Ishikawa (cell line): Measurements from ENCODE around the gene NPTX2.

Experiments used
- CEBPB ChIP-seq: IDR thresholded peaks from 2 replicates; pipeline ENCODE4 v1.6.1; 2012
- CREB1 ChIP-seq: IDR thresholded peaks from 2 replicates; pipeline ENCODE4 v1.6.1; 2012; ENCODE audit warnings: low read depth
- EGR1 ChIP-seq: IDR thresholded peaks from 2 replicates; pipeline ENCODE4 v1.6.1; 2012
- EP300 ChIP-seq: IDR thresholded peaks from 2 replicates; pipeline ENCODE4 v1.6.1; 2012; ENCODE audit warnings: borderline replicate concordance
- FOXM1 ChIP-seq: IDR thresholded peaks from 2 replicates; pipeline ENCODE4 v1.6.1; 2012; ENCODE audit warnings: low read depth, borderline replicate concordance
- NFIC ChIP-seq: IDR thresholded peaks from 2 replicates; pipeline ENCODE4 v1.6.1; 2012
- RAD21 ChIP-seq: IDR thresholded peaks from 2 replicates; pipeline ENCODE4 v1.6.1; 2012; ENCODE audit warnings: low read depth
- TAF1 ChIP-seq: IDR thresholded peaks from 2 replicates; pipeline ENCODE4 v1.6.1; 2012; ENCODE audit warnings: low read depth, mild to moderate bottlenecking
- TCF12 ChIP-seq: IDR thresholded peaks from 2 replicates; pipeline ENCODE4 v1.6.1; 2012; ENCODE audit warnings: low read depth
- TEAD4 ChIP-seq: IDR thresholded peaks from 2 replicates; pipeline ENCODE4 v1.6.1; 2012
- YY1 ChIP-seq: IDR thresholded peaks from 2 replicates; pipeline ENCODE4 v1.6.1; 2012; ENCODE audit warnings: low read depth
- ZBTB7A ChIP-seq: IDR thresholded peaks from 2 replicates; pipeline ENCODE4 v1.6.1; 2012; ENCODE audit warnings: low read depth
- TF ChIP-seq, protein P1 (sequence below): IDR thresholded peaks from 2 replicates; pipeline ENCODE4 v1.6.1; 2012
- TF ChIP-seq, protein P2 (sequence below): IDR thresholded peaks from 2 replicates; pipeline ENCODE4 v1.6.1; 2012
- TF ChIP-seq, protein P3 (sequence below): IDR thresholded peaks from 2 replicates; pipeline ENCODE4 v1.6.1; 2012; ENCODE audit warnings: low read depth, mild to moderate bottlenecking

The NPTX2 gene

DNA sequence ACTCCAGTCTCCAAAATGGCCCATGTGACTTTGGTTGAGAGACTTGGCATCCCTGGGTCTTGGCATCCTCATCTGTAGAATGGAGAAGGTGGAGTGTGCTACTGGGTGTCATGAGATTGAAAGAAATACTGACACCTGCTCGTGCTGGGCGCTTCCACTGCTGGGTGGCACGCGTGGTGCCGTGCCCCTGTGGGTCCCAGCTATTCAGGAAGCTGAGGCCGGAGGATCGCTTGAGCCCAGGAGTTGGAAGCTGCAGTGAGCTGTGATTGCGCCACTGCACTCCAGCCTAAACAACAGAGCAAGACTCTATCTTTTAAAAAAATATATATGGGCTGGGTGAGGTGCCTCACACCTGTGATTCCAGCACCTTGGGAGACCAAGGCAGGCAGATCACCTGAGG is 53.1 kb downstream of the NPTX2 start:
- TF ChIP-seq, protein P1, sequence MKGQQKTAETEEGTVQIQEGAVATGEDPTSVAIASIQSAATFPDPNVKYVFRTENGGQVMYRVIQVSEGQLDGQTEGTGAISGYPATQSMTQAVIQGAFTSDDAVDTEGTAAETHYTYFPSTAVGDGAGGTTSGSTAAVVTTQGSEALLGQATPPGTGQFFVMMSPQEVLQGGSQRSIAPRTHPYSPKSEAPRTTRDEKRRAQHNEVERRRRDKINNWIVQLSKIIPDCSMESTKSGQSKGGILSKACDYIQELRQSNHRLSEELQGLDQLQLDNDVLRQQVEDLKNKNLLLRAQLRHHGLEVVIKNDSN, result no peak
- TF ChIP-seq CEBPB (no peak), FOXM1 (no peak), TEAD4 (no peak), TAF1 (no peak), RAD21 (no peak), TCF12 (no peak)
- TF ChIP-seq, protein P2, sequence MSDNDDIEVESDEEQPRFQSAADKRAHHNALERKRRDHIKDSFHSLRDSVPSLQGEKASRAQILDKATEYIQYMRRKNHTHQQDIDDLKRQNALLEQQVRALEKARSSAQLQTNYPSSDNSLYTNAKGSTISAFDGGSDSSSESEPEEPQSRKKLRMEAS, result no peak
- TF ChIP-seq, protein P3, sequence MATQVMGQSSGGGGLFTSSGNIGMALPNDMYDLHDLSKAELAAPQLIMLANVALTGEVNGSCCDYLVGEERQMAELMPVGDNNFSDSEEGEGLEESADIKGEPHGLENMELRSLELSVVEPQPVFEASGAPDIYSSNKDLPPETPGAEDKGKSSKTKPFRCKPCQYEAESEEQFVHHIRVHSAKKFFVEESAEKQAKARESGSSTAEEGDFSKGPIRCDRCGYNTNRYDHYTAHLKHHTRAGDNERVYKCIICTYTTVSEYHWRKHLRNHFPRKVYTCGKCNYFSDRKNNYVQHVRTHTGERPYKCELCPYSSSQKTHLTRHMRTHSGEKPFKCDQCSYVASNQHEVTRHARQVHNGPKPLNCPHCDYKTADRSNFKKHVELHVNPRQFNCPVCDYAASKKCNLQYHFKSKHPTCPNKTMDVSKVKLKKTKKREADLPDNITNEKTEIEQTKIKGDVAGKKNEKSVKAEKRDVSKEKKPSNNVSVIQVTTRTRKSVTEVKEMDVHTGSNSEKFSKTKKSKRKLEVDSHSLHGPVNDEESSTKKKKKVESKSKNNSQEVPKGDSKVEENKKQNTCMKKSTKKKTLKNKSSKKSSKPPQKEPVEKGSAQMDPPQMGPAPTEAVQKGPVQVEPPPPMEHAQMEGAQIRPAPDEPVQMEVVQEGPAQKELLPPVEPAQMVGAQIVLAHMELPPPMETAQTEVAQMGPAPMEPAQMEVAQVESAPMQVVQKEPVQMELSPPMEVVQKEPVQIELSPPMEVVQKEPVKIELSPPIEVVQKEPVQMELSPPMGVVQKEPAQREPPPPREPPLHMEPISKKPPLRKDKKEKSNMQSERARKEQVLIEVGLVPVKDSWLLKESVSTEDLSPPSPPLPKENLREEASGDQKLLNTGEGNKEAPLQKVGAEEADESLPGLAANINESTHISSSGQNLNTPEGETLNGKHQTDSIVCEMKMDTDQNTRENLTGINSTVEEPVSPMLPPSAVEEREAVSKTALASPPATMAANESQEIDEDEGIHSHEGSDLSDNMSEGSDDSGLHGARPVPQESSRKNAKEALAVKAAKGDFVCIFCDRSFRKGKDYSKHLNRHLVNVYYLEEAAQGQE, result no peak

DNA sequence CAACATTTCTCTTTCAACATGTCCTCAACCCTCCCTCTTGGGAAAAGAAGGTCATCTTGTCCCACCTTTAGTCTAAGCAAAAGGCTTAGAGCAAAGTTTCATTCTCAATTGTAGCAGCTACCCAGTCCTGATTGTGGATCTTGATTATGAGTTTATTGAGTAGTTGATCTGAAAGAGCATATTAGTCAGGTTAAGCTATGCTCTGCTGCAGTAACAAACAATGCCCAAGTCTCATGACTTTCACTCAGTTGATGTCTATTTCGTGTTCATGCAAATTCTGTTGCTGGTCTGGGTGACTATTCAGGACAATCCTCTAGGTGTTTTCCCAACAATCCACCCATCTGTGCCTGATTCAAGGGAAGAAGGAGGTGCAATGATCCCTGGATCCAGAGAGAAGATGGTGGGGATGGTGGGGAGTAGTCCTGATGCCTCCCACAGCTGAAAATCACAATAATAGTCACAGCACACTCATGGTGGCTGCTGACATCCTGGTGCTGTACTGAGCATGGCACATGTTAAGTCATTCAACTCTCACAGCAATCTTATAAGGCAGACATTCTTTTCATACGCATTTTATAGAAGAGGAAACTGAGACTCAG is 54.7 kb downstream of the NPTX2 start:
- no peak for TF ChIP-seq ZBTB7A
- no peak for TF ChIP-seq EP300
- no peak for TF ChIP-seq NFIC

DNA sequence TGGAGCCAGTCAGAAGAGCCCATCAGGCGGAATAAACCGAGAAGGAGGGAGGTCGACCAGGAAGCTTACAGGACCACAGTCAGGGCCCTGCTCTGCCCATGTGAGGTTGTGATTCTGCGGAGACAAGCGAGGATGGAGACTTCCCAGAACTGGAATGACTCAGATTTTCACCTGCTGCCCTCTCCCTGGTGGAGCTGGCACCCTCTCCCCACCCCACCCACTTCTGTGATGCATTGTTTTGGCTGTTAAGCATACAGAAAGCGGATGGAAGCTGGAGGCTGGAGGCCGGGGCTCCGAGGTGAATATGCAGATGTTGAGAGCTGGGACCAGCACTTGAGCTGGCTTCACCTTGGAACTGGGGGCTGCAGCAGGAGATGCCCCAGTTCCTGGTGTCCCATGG is 57.4 kb downstream of the NPTX2 start:
- TF ChIP-seq TCF12 (no peak), RAD21 (no peak), ZBTB7A (no peak), TEAD4 (no peak), CEBPB (no peak), TAF1 (no peak), EP300 (no peak), NFIC (no peak), FOXM1 (no peak), YY1 (no peak), CREB1 (no peak)
- TF ChIP-seq, protein P3, result no peak
- TF ChIP-seq, protein P2, result no peak
- TF ChIP-seq, protein P1, result no peak

DNA sequence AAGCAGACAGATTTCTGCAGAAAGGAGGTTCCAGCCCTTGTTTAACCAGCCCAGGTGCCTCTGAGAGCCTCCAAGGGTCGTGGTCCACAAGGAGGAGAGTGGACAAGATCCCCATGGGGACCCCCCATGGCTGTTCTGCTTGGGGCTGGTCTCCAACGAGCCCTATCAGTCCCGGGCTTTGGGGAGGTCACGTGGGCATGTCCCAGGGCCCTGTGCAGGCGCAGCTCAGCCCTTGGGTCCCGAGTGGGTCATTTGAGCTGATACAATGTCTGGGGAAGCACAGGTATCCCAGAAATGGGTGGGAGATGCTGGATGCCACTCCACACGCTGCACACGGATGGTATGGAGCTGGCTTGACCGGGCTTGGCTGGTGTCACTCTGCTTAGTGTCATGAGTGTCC is 57.8 kb downstream of the NPTX2 start:
- TF ChIP-seq, protein P1, result 0 out of 2 replicates have a peak, but pooled peaks have one; percentile 25
- no peak for TF ChIP-seq TCF12

DNA sequence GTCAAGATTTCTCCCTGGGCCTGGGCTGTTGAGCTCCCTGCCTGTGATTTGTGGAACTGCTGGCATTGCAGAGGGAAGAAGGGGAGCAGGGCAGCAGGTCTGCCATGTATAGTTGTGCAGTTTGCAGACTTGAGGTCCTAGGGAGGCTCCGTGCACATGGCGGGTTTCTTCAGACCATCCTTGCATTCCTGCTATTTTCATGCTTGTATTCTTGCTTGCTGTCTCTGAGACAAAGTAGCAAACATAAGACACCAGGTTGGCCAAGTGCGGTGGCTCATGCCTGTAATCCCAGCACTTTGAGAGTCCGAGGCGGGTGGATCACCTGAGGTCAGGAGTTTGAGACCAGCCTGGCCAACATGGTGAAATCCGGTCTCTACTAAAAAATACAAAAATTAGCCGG is 61.1 kb downstream of the NPTX2 start:
- TF ChIP-seq CREB1, result no peak
- TF ChIP-seq CEBPB, result no peak
- no peak for TF ChIP-seq EGR1
- no peak for TF ChIP-seq EP300
- TF ChIP-seq, protein P3, result no peak
- TF ChIP-seq YY1, result no peak
- TF ChIP-seq FOXM1, result no peak
- no peak for TF ChIP-seq TAF1
- no peak for TF ChIP-seq TEAD4
- no peak for TF ChIP-seq TCF12
- no peak for TF ChIP-seq RAD21
